Pulmonary artery endothelial cell (primary cell): ENCODE results near the gene NARS2. TPM values are rescaled to one million over a fixed set of nuclear protein-coding genes. Genes with fewer than 3 reads are reported as not detected.
A peak's percentile ranks its signal among the peaks of the same experiment; 100 is the strongest.

Experiments used
- DNase-seq: peaks from one replicate; pipeline ENCODE4 v3.0.0-alpha.2; 2011; ENCODE audit warnings: low read depth, low spot score
- total RNA-seq: library from RNA; depleted of rRNA; stranded (reverse); fragments of >200 nt; gene quantifications from 2 replicates; pipeline ENCODE4 v1.2.3, GENCODE V29; 2014

NARS2 gene
- total RNA-seq, 1 donor from 2014 or later = 15.0 TPM

DNA sequence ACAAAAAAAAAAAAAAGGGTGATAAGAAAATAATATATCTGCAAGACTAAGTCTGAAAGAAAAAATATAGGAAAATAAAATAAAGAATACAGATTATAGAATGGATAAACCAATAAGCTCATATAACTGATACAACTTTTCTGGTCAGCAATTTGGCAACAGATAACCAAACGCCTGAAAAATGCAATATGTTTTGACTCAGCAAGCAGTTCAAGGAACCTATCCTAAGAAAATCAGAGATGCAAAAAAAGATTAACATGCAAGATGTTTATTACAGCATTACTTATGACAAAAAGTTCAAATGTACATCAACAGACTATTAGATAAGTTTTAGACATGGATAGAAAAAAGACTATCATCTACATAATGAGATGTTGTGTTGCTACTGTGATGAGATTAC lies 129.9 kb downstream of the NARS2 start:
- DNase-seq = no peak

DNA sequence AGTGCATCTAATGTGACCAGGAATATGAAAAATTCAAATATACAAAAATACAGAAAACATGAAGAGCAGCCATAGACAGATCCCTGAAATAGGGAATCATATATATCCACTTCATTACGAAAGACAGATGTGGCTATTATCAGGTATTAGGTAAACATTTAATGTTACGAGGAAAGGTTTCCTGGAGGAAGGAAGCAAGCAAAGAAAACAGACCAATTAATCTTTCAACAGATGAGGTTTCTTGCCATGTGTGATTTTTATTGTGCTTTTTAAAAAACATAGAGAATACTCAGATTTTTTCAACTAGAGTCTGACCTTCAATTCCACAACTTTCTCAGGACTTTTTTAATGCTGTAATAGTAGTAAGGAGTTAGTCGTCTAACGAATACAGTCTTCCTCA lies 132.7 kb downstream of the NARS2 start:
- DNase-seq = no peak

DNA sequence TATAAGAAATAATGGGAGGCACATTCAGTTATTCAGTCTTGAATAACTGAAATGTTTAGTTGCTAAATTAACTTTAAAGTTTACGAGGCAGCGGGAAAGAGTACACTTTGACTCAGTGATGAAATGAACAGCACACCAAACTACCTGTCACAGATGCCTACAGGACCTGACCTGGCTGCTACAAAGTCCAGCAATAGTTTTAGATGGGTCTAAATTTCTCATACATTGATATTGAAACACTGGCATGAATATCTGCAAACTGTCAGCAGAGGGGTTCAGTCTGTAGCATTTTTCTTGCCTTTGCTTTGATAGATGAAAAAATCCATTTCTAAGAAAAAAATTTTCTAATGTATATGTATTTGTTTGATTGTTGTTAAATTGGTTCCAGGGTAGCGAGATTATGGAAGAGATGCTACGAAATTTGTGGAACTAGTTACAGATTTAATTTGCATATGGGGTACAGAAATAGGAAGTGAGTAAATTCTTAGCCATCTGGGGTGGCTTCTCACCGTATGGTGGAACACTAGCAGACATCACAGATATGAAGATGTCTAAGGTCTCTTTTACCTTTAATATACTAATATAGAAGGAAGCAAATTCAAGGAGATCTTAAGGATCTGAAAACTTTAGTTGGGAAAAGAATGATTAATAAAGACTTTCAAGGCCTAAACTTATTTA lies 136.2 kb downstream of the NARS2 start:
- DNase-seq = no peak

DNA sequence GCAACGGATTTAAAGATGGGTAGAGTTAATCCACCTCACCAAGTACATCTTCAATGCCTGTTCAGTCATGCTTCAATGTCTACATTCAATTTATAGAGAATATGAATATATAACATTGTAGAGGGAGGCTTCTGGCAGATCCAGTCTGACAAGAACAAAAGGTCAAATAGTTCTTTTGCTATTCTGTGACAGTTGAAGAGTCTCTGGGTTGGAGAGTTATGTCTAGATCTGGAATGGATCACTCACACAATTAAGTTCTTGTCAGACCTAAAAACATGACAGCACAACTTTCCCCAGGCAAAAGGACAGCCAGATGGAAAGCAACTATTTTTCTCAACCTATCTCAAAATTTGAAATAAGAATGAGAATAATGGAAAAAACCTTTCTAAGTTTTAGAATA lies 141.7 kb downstream of the NARS2 start:
- DNase-seq = no peak

DNA sequence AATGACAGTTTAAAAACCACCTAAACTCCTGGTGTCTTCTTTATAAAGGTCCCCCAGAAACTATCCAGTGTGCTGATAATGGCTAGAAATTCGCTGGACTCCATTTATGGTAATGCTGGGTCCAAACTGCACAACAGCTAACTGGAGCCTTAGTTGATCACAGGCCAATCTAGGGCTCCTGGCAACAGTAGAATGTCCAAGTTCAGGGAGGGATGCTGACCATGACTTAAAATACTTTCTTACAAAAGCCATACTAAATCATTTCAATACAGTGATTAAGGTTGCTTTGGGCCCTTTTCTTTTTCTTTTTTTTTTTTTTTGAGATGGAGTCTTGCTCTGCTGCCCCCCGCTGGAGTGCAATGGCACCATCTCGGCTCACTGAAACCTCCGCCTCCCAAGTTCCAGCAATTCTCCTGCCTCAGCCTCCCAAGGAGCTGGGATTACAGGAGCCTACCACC lies 142.6 kb downstream of the NARS2 start:
- no peak for DNase-seq

DNA sequence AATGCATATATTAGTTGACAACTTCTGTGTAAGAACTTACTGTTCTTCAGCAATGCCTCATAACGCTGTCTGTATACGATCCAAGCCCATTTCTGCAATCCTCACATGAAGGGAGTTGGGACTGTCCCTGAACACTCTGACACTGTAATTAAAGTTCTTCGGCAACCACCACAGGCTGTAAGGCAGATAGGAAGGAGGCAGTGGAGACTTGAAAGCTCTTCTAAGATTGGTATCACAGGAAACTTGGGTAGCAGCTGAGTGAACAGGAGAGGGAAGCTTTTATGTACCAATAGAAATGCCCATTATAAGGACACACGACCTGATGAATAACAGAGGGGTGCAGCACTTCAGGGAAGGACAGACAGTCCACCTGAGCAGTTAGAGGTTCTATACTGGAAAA lies 145.0 kb downstream of the NARS2 start:
- DNase-seq = no peak

DNA sequence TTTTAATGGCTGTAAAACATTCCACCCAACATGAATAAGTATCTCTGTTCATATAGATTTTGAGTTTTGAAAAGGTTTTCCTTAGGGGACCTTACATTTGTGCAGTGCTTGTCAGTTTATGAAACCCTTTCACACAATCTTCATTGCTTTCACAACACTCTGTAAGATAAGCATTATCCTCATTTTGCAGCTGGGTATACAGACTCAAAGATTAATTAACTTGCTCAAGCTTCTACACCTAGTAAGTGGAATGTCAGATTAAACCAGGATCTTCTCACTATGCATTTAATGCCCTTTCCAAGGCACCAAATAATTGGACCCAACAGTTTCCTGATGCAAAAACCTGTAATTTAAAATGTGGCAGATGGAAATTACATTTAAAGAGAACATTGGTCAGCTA lies 145.5 kb downstream of the NARS2 start:
- DNase-seq = no peak

DNA sequence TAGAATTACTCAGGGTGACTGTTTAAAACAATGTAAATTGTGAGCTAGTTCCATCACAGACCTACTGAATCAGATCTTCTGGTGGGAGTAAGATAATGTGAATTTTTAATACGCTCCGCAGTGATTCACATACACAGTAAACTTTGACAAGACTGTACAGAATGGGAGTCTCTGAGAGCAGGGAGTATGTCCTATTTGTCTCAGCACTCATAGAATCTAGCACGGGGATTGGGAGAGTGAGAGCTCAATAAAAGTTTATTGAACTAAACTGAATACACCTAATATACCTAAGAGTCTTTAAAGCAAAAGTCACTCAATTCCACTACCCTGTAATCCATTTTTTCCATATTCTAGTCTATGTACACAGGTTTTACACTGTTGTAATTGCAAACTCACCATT lies 145.9 kb downstream of the NARS2 start:
- no peak for DNase-seq

DNA sequence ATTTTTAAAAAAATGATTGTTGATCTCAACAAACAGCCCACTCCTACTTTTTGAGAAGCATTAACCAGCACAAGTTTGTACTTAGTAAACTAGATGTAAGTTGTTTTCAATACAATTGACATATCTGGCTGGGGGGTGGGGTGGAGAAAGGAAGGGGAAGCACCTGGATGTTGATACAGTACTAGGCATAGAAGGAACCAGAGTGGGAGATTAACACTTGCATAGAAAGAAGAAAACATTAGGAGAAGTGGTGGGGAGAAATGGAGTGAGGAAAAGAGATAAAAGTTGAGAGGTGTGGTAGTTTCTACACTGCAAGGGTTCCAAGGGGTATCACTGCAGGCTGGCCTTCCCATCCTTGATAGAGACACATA lies 146.4 kb downstream of the NARS2 start:
- no peak for DNase-seq

DNA sequence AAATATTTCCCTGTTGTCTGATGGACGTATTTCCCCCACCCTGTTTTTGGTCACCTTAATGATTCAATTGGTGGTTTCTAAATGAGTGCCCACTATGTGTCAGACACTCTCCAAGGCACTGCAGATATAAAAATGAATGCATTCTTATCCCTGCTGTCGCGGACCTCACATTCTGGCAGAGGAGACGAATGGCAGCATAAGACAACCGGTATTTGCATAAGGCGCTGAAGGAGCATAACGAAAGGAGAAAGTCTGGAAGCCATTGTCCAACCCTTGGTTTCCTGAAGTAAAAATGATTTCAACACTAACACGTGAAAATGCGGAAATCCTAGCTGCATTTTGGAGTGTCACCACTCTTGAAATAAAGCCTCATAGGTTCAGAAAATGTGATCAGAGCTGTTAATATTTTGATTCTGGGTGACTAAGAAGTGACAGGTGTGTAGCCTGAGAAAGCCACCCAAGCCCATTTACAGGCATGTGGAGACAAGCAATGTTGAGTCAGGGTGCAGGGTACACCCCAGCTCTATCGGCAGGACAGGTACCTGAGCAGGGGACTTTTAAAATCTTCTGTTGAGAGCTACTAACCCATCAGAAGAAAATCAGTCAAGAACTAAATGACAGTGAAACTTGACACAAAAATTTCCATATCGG lies 146.9 kb downstream of the NARS2 start:
- no peak for DNase-seq

DNA sequence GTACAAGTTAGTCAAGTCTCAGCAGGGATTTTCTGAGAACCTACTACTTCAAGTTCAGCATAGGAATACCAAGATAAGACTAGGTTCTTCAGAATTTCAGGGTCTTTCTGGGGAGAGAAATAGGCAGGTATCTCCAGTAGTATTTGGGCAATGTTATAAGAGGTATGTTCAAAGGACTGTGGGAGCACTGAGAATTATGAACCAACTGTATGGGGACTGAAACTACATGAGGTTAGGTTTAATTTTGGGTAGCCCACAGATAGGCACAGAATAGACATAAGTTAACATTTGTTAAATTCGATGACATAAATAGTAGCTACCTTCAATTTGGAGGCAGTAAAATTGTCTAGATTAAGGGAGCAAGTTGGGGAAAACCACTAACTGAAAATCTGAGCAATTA lies 147.8 kb downstream of the NARS2 start:
- DNase-seq = no peak

DNA sequence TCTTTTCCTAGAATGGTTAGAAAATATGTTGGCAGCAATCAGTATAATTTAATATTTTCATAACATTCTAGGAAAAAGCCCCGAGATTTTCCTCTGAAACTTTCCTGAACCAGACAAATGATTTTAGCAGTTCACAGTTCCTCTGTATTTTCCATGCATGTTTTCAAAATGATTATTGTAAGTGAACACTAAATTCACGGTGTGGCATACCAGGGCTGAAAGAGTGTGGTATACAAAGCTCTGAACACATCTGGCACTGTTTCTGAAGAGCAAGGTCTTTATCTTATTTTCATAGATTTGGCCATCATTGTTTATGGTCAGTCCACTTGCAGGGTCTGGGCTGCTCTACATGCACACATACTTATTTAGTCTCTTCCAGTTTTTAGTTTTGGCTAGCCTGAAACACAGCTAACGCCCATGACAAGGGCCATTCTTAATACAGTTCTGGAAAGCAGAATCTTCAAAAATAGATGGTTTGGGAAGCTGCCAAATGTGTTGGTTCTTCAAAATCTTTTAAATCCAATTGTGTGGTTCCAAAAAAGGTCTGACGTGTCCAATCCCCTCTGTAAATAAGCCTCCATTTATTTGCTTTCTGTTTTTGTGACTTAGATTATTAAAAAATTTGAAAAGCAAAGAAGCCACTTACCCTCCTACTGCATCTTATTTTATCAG lies 149.1 kb downstream of the NARS2 start:
- DNase-seq = no peak

DNA sequence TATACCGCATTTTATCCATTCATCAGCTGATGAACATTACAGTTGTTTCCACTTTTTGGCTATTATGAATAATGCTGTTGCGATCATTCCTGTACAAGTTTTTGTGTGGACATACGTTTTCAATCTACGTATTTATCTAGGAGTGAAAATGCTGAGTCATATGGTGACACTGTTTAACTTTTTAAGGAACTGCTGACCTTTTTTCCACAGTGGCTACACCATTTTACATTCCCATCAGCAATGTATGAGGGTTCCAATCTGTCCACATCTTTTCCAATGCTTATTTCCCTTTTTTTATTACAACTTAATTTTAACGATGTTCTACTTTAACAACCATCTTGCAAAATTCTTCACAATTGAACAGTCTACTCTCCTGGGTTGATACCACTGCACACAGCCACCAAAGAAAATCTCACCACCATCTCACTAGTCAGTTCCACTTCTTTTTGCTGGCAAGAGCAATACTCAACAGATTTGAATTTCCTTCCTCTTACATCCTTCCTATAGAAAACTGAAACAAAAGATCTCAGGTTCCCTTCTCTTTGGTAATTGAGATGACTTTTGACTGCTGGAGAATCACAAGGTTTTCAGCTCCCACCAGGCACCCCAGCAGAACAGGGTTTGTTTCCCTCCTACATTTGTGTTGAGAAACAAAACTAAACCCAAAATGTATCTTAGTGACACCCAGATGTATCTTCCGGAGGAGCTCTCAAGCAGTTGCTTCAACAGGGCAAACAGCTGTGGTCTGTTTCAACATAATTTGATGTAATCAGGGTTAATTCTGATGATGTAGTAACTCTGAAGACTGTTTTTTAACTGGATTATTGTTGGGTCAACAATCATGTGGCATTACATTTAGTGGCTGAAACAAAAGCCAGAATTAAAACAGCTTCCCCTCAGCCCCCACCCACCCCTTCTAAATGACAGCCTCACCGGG lies 150.1 kb downstream of the NARS2 start:
- no peak for DNase-seq

DNA sequence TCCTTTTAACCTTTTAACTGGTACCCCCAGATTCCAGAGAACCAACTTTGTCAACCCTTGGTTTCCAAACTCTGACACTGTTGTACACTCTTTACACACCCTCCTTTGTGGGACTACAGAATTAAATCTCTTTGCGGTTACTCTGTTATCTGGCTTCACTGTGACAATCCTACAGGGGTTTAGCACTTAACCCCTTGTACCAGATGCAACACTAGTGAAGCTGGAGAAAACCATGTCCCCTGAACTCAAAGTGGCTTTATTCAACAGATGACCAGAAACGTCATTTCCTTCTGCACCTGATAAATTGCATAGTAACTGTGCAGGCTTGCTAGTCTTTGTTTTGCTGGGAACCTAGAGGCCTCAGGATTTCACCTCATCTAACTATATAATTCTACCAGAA lies 151.4 kb downstream of the NARS2 start:
- no peak for DNase-seq

DNA sequence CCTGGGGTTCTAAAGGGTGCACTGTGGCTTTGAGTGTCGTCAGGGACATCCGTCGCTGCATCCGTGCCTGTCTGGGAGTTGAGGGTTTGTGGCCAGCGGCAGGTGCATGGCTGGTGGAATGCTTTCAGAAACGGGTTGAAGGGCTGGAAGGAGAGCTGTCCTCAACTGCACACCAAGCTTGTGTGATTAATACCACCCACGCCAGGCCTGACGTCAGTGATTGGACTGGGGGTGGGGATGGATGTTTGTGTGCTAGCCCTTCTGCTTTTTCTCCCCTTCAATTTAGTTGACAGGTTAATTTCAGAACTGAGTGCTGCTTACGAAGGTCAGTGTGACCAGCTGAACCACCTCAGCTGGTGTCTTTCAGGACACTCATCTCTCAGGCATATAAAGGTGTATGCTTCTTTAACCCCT lies 153.9 kb downstream of the NARS2 start:
- DNase-seq = no peak

DNA sequence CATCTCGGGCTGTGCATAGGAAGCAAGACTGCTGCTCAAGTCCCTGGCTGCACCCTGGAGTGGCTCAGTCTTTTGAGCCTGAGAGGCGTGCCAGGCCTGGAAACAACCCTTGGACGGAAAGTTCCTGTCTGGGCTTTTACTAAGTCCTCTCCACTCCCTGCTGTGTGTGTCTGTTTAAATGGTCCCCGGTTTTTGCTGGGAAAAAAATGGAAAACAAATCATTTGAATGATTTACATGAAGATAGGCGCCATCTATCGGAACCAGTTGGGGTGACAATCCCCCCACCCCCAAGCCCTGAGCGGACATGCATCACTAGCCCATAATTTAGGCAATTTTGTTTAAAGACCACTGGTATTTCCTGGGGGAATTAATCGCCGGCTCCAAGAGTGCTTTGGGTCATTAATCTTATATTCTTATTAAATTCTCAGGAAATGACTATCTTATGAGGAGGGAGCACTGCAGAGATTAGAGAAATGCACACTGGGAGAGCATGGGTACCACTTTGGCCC lies 154.4 kb downstream of the NARS2 start:
- peak; percentile 72 for DNase-seq

DNA sequence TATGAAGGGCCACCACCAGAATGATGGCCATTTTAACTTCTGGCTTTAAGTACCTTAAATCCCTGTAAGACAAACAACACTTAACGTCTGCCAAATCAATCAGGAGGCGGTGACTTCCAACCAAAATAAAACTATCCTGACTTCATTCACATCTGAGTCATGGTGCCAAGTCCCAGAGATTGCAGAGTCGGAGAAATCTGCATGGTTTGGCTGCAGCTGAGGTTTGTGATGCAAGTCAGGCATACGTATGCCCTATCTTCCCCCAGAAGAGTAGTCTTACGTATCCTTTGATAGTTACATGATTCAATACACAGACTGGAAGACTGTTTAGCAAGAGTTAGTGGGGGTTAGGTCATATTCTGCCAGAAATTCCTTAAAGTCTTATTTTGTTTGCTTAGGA lies 155.3 kb downstream of the NARS2 start:
- DNase-seq = peak; percentile 72

DNA sequence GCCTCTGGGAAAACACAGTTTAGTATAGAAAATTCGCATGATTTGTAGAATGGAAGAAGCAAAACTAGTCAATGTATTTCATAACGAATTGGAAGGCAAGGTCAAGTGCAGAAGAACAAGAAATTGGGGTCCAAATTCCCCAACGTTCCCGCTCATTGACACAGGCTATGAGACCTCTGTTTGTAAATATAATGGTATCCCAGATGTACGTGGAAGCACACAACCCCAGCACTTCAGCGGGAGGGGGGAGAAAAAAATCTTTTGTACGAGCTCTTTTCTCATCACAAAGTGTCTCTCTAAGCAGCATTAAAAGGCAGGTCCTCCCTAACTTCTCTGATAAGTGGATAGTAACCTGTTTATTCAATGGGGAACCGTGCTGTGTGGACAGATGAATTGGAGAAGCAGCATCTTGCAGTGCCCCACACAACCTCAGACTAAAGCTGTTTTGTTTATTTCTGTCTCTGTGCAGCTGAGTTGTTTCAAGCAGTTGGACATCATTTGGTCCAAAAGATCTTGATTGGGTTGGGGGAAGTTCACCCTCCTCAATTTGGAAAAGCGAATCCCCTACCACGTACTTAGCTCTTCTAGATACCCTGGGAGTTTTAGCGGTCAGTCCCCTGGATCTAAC lies 156.0 kb downstream of the NARS2 start:
- no peak for DNase-seq

DNA sequence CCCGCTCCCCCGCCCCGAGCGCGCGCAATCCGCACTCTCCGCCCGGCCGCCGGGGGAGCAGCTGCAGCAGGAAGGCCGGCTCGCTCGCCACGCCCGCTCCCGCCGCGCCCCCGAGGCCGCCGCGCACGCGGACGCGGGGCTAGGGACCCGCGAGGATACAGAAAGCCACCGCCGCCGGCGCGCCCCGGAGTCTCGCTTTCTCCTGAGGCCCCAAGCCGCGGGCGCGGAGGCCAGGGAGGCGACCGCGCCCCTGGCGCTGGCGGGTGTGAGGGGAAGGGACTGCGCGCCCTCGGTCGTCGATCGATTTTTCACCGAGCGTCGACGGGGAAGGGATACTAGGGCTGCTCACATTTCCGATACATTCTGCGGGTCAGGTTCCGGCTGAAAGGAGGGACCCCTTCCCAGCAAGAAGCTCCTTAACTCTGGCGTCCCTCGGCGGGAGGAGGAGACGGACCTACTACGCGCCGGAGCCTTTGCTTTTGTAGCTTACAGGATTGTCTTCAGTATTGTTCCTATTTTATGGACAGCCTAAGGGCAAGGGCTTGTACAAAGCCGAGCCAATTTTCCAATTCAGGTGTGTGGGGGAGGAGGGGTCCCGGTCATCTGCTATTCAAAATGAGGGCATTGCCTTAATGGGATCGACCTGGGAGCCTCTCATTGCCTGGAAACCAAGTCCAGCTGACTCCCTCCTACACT lies 156.6 kb downstream of the NARS2 start:
- DNase-seq = no peak

DNA sequence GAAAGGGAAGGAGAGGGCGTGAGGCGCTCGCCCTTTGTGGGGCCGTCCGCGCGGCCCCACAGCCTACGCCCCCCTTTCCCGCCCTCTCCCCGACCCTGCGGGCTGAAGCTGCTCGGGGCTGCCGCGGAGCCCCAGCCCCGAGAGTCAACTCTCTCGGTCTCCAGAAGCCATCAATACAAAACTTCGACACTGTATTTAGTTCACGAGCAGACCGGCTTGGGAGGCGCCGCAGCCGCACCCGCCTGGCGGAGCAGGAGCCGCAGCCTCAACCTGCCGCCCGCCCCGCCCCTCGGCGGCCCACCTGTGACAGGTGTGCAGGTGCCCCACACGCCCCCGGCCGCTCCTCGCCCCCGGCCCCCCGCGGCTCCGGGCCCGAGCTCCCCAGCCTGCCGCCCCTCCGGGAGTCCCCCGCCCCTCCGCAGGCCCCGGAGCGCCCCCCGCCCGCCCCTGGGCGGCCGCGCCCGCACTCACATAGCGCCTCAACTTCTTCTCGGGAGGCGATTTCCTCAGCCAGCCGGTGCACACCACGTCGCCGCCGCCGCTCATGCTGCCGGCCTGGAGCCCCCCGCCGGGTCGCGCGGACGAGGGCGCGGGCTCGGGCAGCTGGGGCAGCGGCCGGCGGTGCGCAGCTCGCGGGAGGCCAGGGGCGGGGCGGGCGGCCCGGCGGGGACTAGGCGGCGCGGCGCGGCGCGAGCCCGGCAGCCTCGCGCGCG lies 157.3 kb downstream of the NARS2 start, which contains the start of gene GAB2:
Gene GAB2, minus strand, starts transcription at position 646 of the 713 bp plus-strand sequence. Its CDS starts 100 bp downstream, at position 546.
- no peak for DNase-seq
